GM21526 (cell line): ENCODE results near the gene MCC.
"Not testable (repeated sequence)": the region's sequence is repeated elsewhere in the genome, so short reads cannot be mapped to it uniquely, and the experiment has no call there.

ENCODE experiments used
- ATAC-seq: cut with Tn5 transposase; IDR thresholded peaks from one replicate; pipeline ENCODE4 v1.9.1; 2021; ENCODE audit warnings: moderate library complexity; ENCODE audit not compliant: unreplicated experiment, low FRiP score

Gene MCC

GRCh38 chr5:113491022-113491421 lies 2.8 kb upstream of the MCC start:
- ATAC-seq, result no peak

- no peak for ATAC-seq
Observed at GRCh38 chr5:113490317-113490716, 2.1 kb upstream of the MCC start.

GRCh38 chr5:113489299-113489698 lies 1.0 kb upstream of the MCC start:
- no peak for ATAC-seq

- no peak for ATAC-seq
Observed at GRCh38 chr5:113488645-113489184, 462 bp upstream of the MCC start.

- no peak for ATAC-seq
Observed at GRCh38 chr5:113487416-113487780, 855 bp downstream of the MCC start.

- no peak for ATAC-seq
Observed at GRCh38 chr5:113480243-113480642, 8.0 kb downstream of the MCC start.

- no peak for ATAC-seq
Observed at GRCh38 chr5:113478691-113479090, 9.6 kb downstream of the MCC start.

- ATAC-seq, result no peak
Observed at GRCh38 chr5:113474100-113474728, 14.0 kb downstream of the MCC start.

- no peak for ATAC-seq
Observed at GRCh38 chr5:113463032-113463431, 25.2 kb downstream of the MCC start.

GRCh38 chr5:113457106-113457505 lies 31.1 kb downstream of the MCC start:
- not testable (repeated sequence) for ATAC-seq

GRCh38 chr5:113452941-113453340 lies 35.3 kb downstream of the MCC start:
- no peak for ATAC-seq

- no peak for ATAC-seq
Observed at GRCh38 chr5:113451797-113452196, 36.5 kb downstream of the MCC start.

- ATAC-seq, result no peak
Observed at GRCh38 chr5:113450929-113451328, 37.3 kb downstream of the MCC start.

- no peak for ATAC-seq
Observed at GRCh38 chr5:113450462-113450861, 37.8 kb downstream of the MCC start.

GRCh38 chr5:113448252-113448651 lies 40.0 kb downstream of the MCC start:
- no peak for ATAC-seq

GRCh38 chr5:113447498-113448050 lies 40.7 kb downstream of the MCC start:
- no peak for ATAC-seq

- ATAC-seq, result no peak
Observed at GRCh38 chr5:113446358-113446927, 41.8 kb downstream of the MCC start.

- ATAC-seq, result no peak
Observed at GRCh38 chr5:113437111-113437510, 51.1 kb downstream of the MCC start.

GRCh38 chr5:113435575-113435974 lies 52.7 kb downstream of the MCC start:
- no peak for ATAC-seq

- ATAC-seq, result no peak
Observed at GRCh38 chr5:113434889-113435288, 53.4 kb downstream of the MCC start, which contains the start of gene TSSK1B. Gene TSSK1B, minus strand, starts transcription at chr5:113434989. Its CDS starts 150 bp downstream, at chr5:113434839.

- no peak for ATAC-seq
Observed at GRCh38 chr5:113433862-113434612, 54.2 kb downstream of the MCC start.
